ENCODE results near the gene ZNF24. TPM values are rescaled to one million over a fixed set of nuclear protein-coding genes. Genes with fewer than 3 reads are reported as not detected.

ZNF24 gene
- total RNA-seq, 1 experiment from 2014 or later = 54.7 TPM

DNA sequence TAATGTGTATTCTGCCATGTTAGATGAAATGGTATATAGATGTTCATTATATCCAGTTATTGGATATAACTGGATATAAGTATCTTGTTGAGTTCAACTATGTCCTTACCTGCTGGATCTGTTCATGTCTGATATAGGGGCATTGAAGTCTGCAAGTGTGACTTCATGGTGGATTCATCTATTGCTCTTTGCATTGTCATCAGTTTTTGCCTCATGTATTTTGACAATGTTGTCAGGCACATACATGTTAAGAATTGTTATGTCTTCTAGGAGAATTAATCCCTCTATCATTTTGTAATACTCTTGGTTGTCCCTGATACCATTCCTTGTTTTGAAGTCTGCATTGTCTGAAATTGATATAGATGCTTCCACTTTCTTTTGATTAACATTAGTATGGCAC, 15.4 kb downstream of the ZNF24 start:
- Histone ChIP-seq H3K9ac (ENCODE audit: low read length) (no peak overlapping the region), H4K20me1 (ENCODE audit: insufficient read depth) (no peaks in the 10 kb centered on the region), H3K4me3 (replicated peaks in 1 of 2; ENCODE audit: low read depth in 1 of 2, low read length in 2 of 2) (no peak overlapping the region), H3K27ac (ENCODE audit: low read depth, low read length) (no peak overlapping the region), H3K36me3 (ENCODE audit: control insufficient read depth in 1 of 2, insufficient read depth in 2 of 2, low read length in 2 of 2) (peaks cover 4 to 16% of the 10 kb centered on the region in 2 experiments; a peak in 3 of 4 replicates), H3K9me3 (ENCODE audit: control insufficient read depth in 1 of 2, insufficient read depth in 1 of 2, low read depth in 1 of 2, low read length in 2 of 2) (no peaks in the 10 kb centered on the region), H2AFZ (ENCODE audit: low read depth, low read length, poor library complexity, severe bottlenecking) (no peak overlapping the region), H3K9me2 (ENCODE audit: insufficient read depth) (no peaks in the 10 kb centered on the region; the same call in 1 of the 2 replicates), H3K4me2 (ENCODE audit: low read length) (no peak overlapping the region), H3K27me3 (ENCODE audit: insufficient read depth, low read length) (no peaks in the 10 kb centered on the region), H3K4me1 (ENCODE audit: control insufficient read depth in 1 of 2, insufficient read depth in 2 of 2, low read length in 2 of 2) (no peaks in the 10 kb centered on the region), H3K79me2 (ENCODE audit: insufficient read depth, low read length) (no peaks in the 10 kb centered on the region)
- ATAC-seq (no peak), DNase-seq (ENCODE audit: low read depth, low spot score) (no peak)
- TF ChIP-seq YY1 (IDR thresholded peaks at IDR 0.05; ENCODE audit: extremely low read depth, insufficient replicate concordance, low read depth, low read length) (no peak), ZBTB33 (IDR thresholded peaks at IDR 0.05; ENCODE audit: extremely low read depth, insufficient replicate concordance, low read length) (no peak), ELF1 (IDR thresholded peaks at IDR 0.05; ENCODE audit: borderline replicate concordance, low read depth) (no peak), ZFX (IDR thresholded peaks at IDR 0.05) (no peak), SP1 (IDR thresholded peaks at IDR 0.05; ENCODE audit: low read depth) (no peak), RAD21 (IDR thresholded peaks at IDR 0.05; ENCODE audit: low read depth) (no peak), ZNF274 (IDR thresholded peaks at IDR 0.05; ENCODE audit: low read depth, low read length) (no peak)
- CTCF ChIA-PET = no interaction called here
- RAD21 ChIA-PET (ENCODE audit: low non-redundant PET in 1 of 2, low total read pairs in 2 of 2, uncharacterized antibody in 2 of 2, unreplicated experiment in 2 of 2) = no interaction called here
- POLR2A ChIA-PET = no interaction called here
- BruUV-seq (replicated peaks) = no TSS peak
- intact Hi-C loops (cut with micrococcal nuclease) = no loop called here

Data from HCT116 (cell line).